GM23338 (cell line): ENCODE measurements around the gene CUEDC2. TPM values are rescaled to one million over a fixed set of nuclear protein-coding genes. Genes with fewer than 3 reads are reported as not detected.
A peak's percentile ranks its signal among the peaks of the same experiment; 100 is the strongest.

ENCODE experiments used
- ATAC-seq: fragments of 200-7000 bp; cut with Tn5 transposase; 3 replicates; pipeline ENCODE4 v1.9.1; 2020
- DNase-seq: peaks from one replicate; pipeline ENCODE4 v3.0.0-alpha.2; 2015; ENCODE audit warnings: low spot score
- H2AFZ ChIP-seq: fragments of 200-600 bp; sonication (generic); 2 replicates; pipeline ENCODE4 v1.8.0; 2016; ENCODE audit warnings: antibody characterized with exemption, mild to moderate bottlenecking, moderate library complexity
- H3F3A ChIP-seq: fragments of 200-600 bp; sonication (generic); replicated peaks from 2 replicates; pipeline ENCODE4 v1.8.0; 2017; ENCODE audit warnings: antibody characterized with exemption, mixed run types, low read depth
- H3K27ac ChIP-seq: fragments of 200-600 bp; sonication (generic); 2 replicates; pipeline ENCODE4 v1.6.1; 2016; ENCODE audit warnings: low read depth
- H3K27me3 ChIP-seq: fragments of 200-600 bp; sonication (generic); 2 replicates; pipeline ENCODE4 v1.8.0; 2016; ENCODE audit warnings: mild to moderate bottlenecking, mixed run types, moderate library complexity; ENCODE audit not compliant: insufficient read depth
- H3K36me3 ChIP-seq: fragments of 200-600 bp; sonication (generic); 2 replicates; pipeline ENCODE4 v1.8.0; 2016; ENCODE audit warnings: mild to moderate bottlenecking; ENCODE audit not compliant: insufficient read depth
- H3K4me1 ChIP-seq: fragments of 200-600 bp; sonication (generic); 2 replicates; pipeline ENCODE4 v1.8.0; 2016; ENCODE audit warnings: mild to moderate bottlenecking, moderate library complexity; ENCODE audit not compliant: insufficient read depth
- H3K4me2 ChIP-seq: fragments of 200-600 bp; sonication (generic); 2 replicates; pipeline ENCODE4 v1.7.1; 2017; ENCODE audit warnings: mixed run types
- H3K4me3 ChIP-seq: fragments of 200-600 bp; sonication (generic); 2 replicates; pipeline ENCODE4 v1.6.1; 2016; ENCODE audit warnings: mixed run types
- H3K79me2 ChIP-seq: fragments of 200-600 bp; sonication (generic); replicated peaks from 2 replicates; pipeline ENCODE4 v1.8.0; 2017; ENCODE audit warnings: mild to moderate bottlenecking; ENCODE audit not compliant: insufficient read depth
- H3K9me2 ChIP-seq: fragments of 200-600 bp; sonication (generic); 2 replicates; pipeline ENCODE4 v1.8.0; 2017; ENCODE audit not compliant: insufficient read depth
- H4K20me1 ChIP-seq: fragments of 200-600 bp; sonication (generic); replicated peaks from 2 replicates; pipeline ENCODE4 v1.8.0; 2017; ENCODE audit warnings: mild to moderate bottlenecking; ENCODE audit not compliant: insufficient read depth
- H3K27ac Mint-ChIP-seq: 2 replicates; pipeline ENCODE4 v1.8.0; 2020; ENCODE audit warnings: inconsistent platforms, mild to moderate bottlenecking, moderate library complexity, mixed read lengths
- H3K27me3 Mint-ChIP-seq: 3 replicates; pipeline ENCODE4 v1.8.0; 2022; ENCODE audit warnings: low read depth, mild to moderate bottlenecking, moderate library complexity, mixed read lengths, inconsistent platforms; ENCODE audit not compliant: insufficient read depth, poor library complexity
- H3K36me3 Mint-ChIP-seq: 3 replicates; pipeline ENCODE4 v1.8.0; 2021; ENCODE audit warnings: low read depth, mild to moderate bottlenecking, inconsistent platforms, moderate library complexity, mixed read lengths
- H3K4me1 Mint-ChIP-seq: 3 replicates; pipeline ENCODE4 v1.8.0; 2020; ENCODE audit warnings: mild to moderate bottlenecking, inconsistent platforms, mixed read lengths
- H3K4me3 Mint-ChIP-seq: 3 replicates; pipeline ENCODE4 v1.8.0; 2021; ENCODE audit warnings: moderate library complexity, mild to moderate bottlenecking, inconsistent platforms, mixed read lengths
- H3K9me3 Mint-ChIP-seq: 3 replicates; pipeline ENCODE4 v1.8.0; 2020; ENCODE audit warnings: moderate library complexity, mild to moderate bottlenecking, inconsistent platforms, mixed read lengths
- CTCF ChIP-seq, 2 experiments: fragments of 200-600 bp in 1 of 2; sonication (generic) in 1 of 2; conservative IDR thresholded peaks; 2 replicates each; pipeline versions ENCODE4 v1.5.1 to v1.6.1; 2016 to 2017; ENCODE audit warnings: antibody characterized with exemption in 2 of 2, low read depth in 2 of 2, mild to moderate bottlenecking in 2 of 2, moderate library complexity in 1 of 2
- EZH2 ChIP-seq: fragments of 200-600 bp; sonication (generic); IDR thresholded peaks from one replicate; pipeline ENCODE4 v1.8.0; 2017; ENCODE audit warnings: antibody characterized with exemption, mild to moderate bottlenecking, low read depth; ENCODE audit not compliant: unreplicated experiment
- EZH2phosphoT487 ChIP-seq: fragments of 200-600 bp; sonication (generic); IDR thresholded peaks from one replicate; pipeline ENCODE4 v1.8.1; 2018; ENCODE audit warnings: antibody characterized with exemption; ENCODE audit not compliant: unreplicated experiment
- JUNB ChIP-seq: IDR thresholded peaks from one replicate; pipeline ENCODE4 v1.6.1; 2016; ENCODE audit warnings: antibody characterized with exemption; ENCODE audit not compliant: unreplicated experiment
- NANOG ChIP-seq: IDR thresholded peaks from 2 replicates; pipeline ENCODE4 v1.6.1; 2016; ENCODE audit warnings: antibody characterized with exemption, borderline replicate concordance
- POLR2AphosphoS5 ChIP-seq: IDR thresholded peaks from 2 replicates; pipeline ENCODE4 v1.6.1; 2016; ENCODE audit warnings: antibody characterized with exemption, low read depth
- STAT1 ChIP-seq: IDR thresholded peaks from one replicate; pipeline ENCODE4 v1.6.1; 2016; ENCODE audit warnings: antibody characterized with exemption; ENCODE audit not compliant: unreplicated experiment
- ZNF114 ChIP-seq: fragments of 250-450 bp; sonication (Bioruptor Pico); IDR thresholded peaks from 2 replicates; pipeline ENCODE4 v1.5.0; 2020; ENCODE audit warnings: mild to moderate bottlenecking, moderate library complexity
- ZNF331 ChIP-seq: fragments of 250-450 bp; sonication (Bioruptor Pico); IDR thresholded peaks from 2 replicates; pipeline ENCODE4 v1.5.0; 2020; ENCODE audit warnings: low read depth, mild to moderate bottlenecking, moderate library complexity
- polyA plus RNA-seq: library from polyadenylated mRNA; unstranded; fragments of >200 nt; fragmentation: Nextera tagmentation; extraction: Ambion mirVana; gene quantifications from 2 replicates; pipeline ENCODE4 v1.2.1, GENCODE V29; 2016
- total RNA-seq: library from RNA; depleted of rRNA; stranded (reverse); fragments of >200 nt; shearing (Covaris generic); gene quantifications from 2 replicates; pipeline ENCODE4 v1.2.3, GENCODE V29; 2014
- TF ChIP-seq, protein P1 (sequence below): IDR thresholded peaks from 2 replicates; pipeline ENCODE4 v1.6.1; 2016; ENCODE audit warnings: antibody characterized with exemption

CUEDC2 gene
- total and polyA plus RNA-seq, 2 experiments from 2014 or later, result 39.2 to 47.3 TPM

GRCh38 chr10:102434394-102435132 is 2.2 kb upstream of the CUEDC2 start:
- no peaks in the 10 kb centered on the region for H3K9me3 Mint-ChIP-seq
- H3K36me3 Mint-ChIP-seq, result peaks cover 4% of the 10 kb centered on the region; the same call in 2 of the 3 replicates
- peak overlapping the region; percentile 78 for H3K4me2 ChIP-seq
- no peak overlapping the region for H2AFZ ChIP-seq
- peak overlapping the region; percentile 67 for H3K4me3 Mint-ChIP-seq
- H3F3A ChIP-seq, result 0 out of 2 replicates have a peak, but pooled peaks cover 4% of the 10 kb centered on the region
- TF ChIP-seq EZH2, result peak; percentile 4
- no peak for TF ChIP-seq STAT1
- TF ChIP-seq JUNB, result no peak
- H4K20me1 ChIP-seq, result no peaks in the 10 kb centered on the region; the same call in 1 of the 2 replicates
- H3K27ac ChIP-seq, result no peak overlapping the region
- peaks cover 53% of the 10 kb centered on the region for H3K27me3 Mint-ChIP-seq
- H3K79me2 ChIP-seq, result no peaks in the 10 kb centered on the region; the same call in 1 of the 2 replicates
- H3K27me3 ChIP-seq, result peaks cover 56% of the 10 kb centered on the region
- H3K4me1 Mint-ChIP-seq, result peaks cover 26% of the 10 kb centered on the region
- DNase-seq (no peak), ATAC-seq (no peak)
- peak overlapping the region; percentile 50; the same call in 1 of the 2 replicates for H3K4me3 ChIP-seq
- H3K27ac Mint-ChIP-seq, result no peak overlapping the region
- H3K36me3 ChIP-seq, result no peaks in the 10 kb centered on the region
- H3K9me2 ChIP-seq, result no peaks in the 10 kb centered on the region
- H3K4me1 ChIP-seq, result peaks cover 21% of the 10 kb centered on the region

DNA sequence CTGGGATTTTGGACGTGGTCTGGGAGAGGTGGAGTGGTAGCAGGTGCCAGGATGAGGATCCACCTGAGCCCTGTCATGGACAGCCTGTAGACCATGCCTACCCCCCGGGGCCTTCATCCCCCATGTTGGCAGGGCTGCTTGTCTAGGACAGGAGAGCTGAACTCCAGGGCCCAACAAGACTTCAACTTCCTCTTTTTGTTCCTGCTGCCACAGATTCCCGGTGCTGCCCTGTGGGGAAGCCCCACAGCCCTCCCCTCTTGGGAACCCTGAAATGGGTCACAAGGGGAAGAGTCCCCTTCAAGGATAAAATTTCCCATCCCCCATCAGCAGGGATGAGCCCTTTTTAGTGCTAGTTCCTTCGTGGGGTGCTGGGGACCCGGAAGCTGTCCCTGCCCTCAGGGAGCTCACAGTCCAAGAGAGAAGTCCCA is 1.3 kb upstream of the CUEDC2 start:
- H3K36me3 Mint-ChIP-seq, result peaks cover 4% of the 10 kb centered on the region; the same call in 2 of the 3 replicates
- no peak overlapping the region; the same call in 1 of the 3 replicates for H3K4me3 Mint-ChIP-seq
- Histone ChIP-seq H3F3A (0 out of 2 replicates have a peak, but pooled peaks cover 4% of the 10 kb centered on the region), H3K4me1 (peaks cover 21% of the 10 kb centered on the region), H3K9me2 (no peaks in the 10 kb centered on the region), H3K79me2 (no peaks in the 10 kb centered on the region; the same call in 1 of the 2 replicates), H3K4me2 (no peak overlapping the region), H3K27ac (no peak overlapping the region), H2AFZ (no peak overlapping the region), H3K36me3 (no peaks in the 10 kb centered on the region), H4K20me1 (no peaks in the 10 kb centered on the region; the same call in 1 of the 2 replicates), H3K4me3 (no peak overlapping the region), H3K27me3 (peaks cover 56% of the 10 kb centered on the region)
- H3K4me1 Mint-ChIP-seq, result peaks cover 26% of the 10 kb centered on the region
- H3K9me3 Mint-ChIP-seq, result no peaks in the 10 kb centered on the region
- ATAC-seq (no peak), DNase-seq (no peak)
- no peak for TF ChIP-seq EZH2phosphoT487
- no peak for TF ChIP-seq NANOG
- no peak for TF ChIP-seq ZNF331 (CRISPR knock-in tag)
- no peak for TF ChIP-seq EZH2
- no peak overlapping the region for H3K27ac Mint-ChIP-seq
- peaks cover 53% of the 10 kb centered on the region for H3K27me3 Mint-ChIP-seq

- no peaks in the 10 kb centered on the region for H3K9me3 Mint-ChIP-seq
- Histone ChIP-seq H3K27me3 (peaks cover 39% of the 10 kb centered on the region), H3K4me2 (peak overlapping the region; percentile 96), H3K79me2 (no peaks in the 10 kb centered on the region; the same call in 1 of the 2 replicates), H4K20me1 (no peaks in the 10 kb centered on the region; the same call in 1 of the 2 replicates), H3K36me3 (no peaks in the 10 kb centered on the region), H3K9me2 (no peaks in the 10 kb centered on the region), H2AFZ (peak overlapping the region; percentile 95), H3K27ac (0 out of 2 replicates have a peak overlapping the region, but pooled peaks have one; percentile 50), H3F3A (0 out of 2 replicates have a peak, but pooled peaks cover 7% of the 10 kb centered on the region), H3K4me3 (peak overlapping the region; percentile 81), H3K4me1 (peaks cover 21% of the 10 kb centered on the region)
- peak overlapping the region; percentile 97 for H3K4me3 Mint-ChIP-seq
- peaks cover 47% of the 10 kb centered on the region for H3K27me3 Mint-ChIP-seq
- H3K36me3 Mint-ChIP-seq, result peaks cover 4% of the 10 kb centered on the region; the same call in 2 of the 3 replicates
- H3K27ac Mint-ChIP-seq, result peak overlapping the region; percentile 96
- peaks cover 24% of the 10 kb centered on the region for H3K4me1 Mint-ChIP-seq
- DNase-seq, result no peak
- peak; percentile 16 for ATAC-seq
- TF ChIP-seq STAT1, result no peak
- TF ChIP-seq CTCF (conservative IDR thresholded peaks at IDR 0.05; ENCODE audit: low read depth in 2 of 2), result no peak
- no peak for TF ChIP-seq POLR2AphosphoS5
- no peak for TF ChIP-seq ZNF114 (CRISPR knock-in tag)
- no peak for TF ChIP-seq EZH2phosphoT487
- TF ChIP-seq, protein P1, sequence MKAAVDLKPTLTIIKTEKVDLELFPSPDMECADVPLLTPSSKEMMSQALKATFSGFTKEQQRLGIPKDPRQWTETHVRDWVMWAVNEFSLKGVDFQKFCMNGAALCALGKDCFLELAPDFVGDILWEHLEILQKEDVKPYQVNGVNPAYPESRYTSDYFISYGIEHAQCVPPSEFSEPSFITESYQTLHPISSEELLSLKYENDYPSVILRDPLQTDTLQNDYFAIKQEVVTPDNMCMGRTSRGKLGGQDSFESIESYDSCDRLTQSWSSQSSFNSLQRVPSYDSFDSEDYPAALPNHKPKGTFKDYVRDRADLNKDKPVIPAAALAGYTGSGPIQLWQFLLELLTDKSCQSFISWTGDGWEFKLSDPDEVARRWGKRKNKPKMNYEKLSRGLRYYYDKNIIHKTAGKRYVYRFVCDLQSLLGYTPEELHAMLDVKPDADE, result no peak
- no peak for TF ChIP-seq JUNB
- no peak for TF ChIP-seq ZNF331 (CRISPR knock-in tag)
These were observed 786 bp downstream of the CUEDC2 start for GRCh38 chr10:102431452-102432124.
